Activated T-cell treated with anti-CD3 and anti-CD28 coated beads, Interleukin-2, amount 50 U/mL, for 72 hours (primary cell): ENCODE data around the gene ZCCHC24. TPM values are rescaled to one million over a fixed set of nuclear protein-coding genes. Genes with fewer than 3 reads are reported as not detected.
"Not testable (repeated sequence)": the region's sequence is repeated elsewhere in the genome, so short reads cannot be mapped to it uniquely, and the experiment has no call there.

Experiments used
- ATAC-seq, 2 donors: fragments of 150-1000 bp; cut with Tn5 transposase; replicated peaks in 1 of 2; 2 replicates each; pipeline ENCODE4 v1.10.0; 2021; ENCODE audit warnings: moderate library complexity in 2 of 2, mild to moderate bottlenecking in 1 of 2
- DNase-seq, 2 donors: peaks; one replicate each; pipeline ENCODE4 v3.0.0; 2021 to 2022; ENCODE audit warnings: mixed read lengths in 1 of 2
- H3K27ac Mint-ChIP-seq: one replicate; pipeline ENCODE4 v1.8.0; 2022; ENCODE audit warnings: mild to moderate bottlenecking, moderate library complexity, mixed read lengths
- H3K27me3 Mint-ChIP-seq: one replicate; pipeline ENCODE4 v1.8.0; 2022; ENCODE audit warnings: low read depth, mixed read lengths
- H3K36me3 Mint-ChIP-seq, 2 donors: one replicate each; pipeline ENCODE4 v1.8.0; 2022; ENCODE audit warnings: mixed read lengths in 2 of 2, mild to moderate bottlenecking in 1 of 2; ENCODE audit not compliant: insufficient read depth in 2 of 2
- H3K4me1 Mint-ChIP-seq: one replicate; pipeline ENCODE4 v1.8.0; 2022; ENCODE audit warnings: low read depth, mixed read lengths
- H3K4me3 Mint-ChIP-seq, 2 donors: one replicate each; pipeline ENCODE4 v1.8.0; 2022; ENCODE audit warnings: mild to moderate bottlenecking in 2 of 2, mixed read lengths in 2 of 2, moderate library complexity in 2 of 2
- H3K9me3 Mint-ChIP-seq, 2 donors: one replicate each; pipeline ENCODE4 v1.8.0; 2022; ENCODE audit warnings: mixed read lengths in 2 of 2
- total RNA-seq, 2 donors: library from RNA; stranded (reverse); gene quantifications; one replicate each; pipeline ENCODE4 v1.2.3, GENCODE V29; 2022

The ZCCHC24 gene
- total RNA-seq, 2 donors from 2014 or later: 1.1 to 1.7 TPM

GRCh38 chr10:79342811-79343561 lies 102.4 kb downstream of the ZCCHC24 start:
- Mint-ChIP-seq H3K36me3 (no peaks in the 10 kb centered on the region), H3K4me1 (no peaks in the 10 kb centered on the region), H3K4me3 (no peak overlapping the region), H3K27ac (no peak overlapping the region), H3K9me3 (no peaks in the 10 kb centered on the region), H3K27me3 (no peaks in the 10 kb centered on the region)
- ATAC-seq: no peak
- no peak for DNase-seq

DNA sequence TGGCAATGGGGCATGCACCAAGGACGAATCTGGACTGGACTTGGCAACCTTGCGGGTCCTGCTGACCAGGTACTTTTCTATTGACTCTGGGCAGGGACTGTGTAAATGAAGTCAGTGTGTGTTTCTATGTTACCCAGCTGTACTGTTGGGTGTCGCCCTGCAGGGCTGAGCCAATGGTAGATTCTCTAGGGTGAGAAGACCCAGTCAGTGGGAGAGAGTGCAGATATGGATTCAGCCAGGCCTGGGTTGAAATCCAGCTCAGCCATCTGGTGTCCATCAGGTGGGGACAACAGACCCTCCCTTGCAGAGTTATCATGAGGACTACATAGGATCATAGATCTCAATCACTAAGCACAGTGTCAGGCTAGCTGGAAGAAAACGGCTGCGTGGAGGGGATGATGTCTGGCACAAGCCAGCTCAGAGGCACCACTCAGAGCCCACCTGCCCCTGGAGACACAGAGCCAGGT lies 103.1 kb downstream of the ZCCHC24 start:
- no peaks in the 10 kb centered on the region for H3K9me3 Mint-ChIP-seq
- H3K27ac Mint-ChIP-seq: no peak overlapping the region
- H3K27me3 Mint-ChIP-seq: no peaks in the 10 kb centered on the region
- DNase-seq (no peak), ATAC-seq (no peak)
- no peak overlapping the region for H3K4me3 Mint-ChIP-seq
- H3K4me1 Mint-ChIP-seq: no peaks in the 10 kb centered on the region
- peaks cover 0 to 1% of the 10 kb centered on the region in 2 donors for H3K36me3 Mint-ChIP-seq

GRCh38 chr10:79340646-79341244 lies 104.7 kb downstream of the ZCCHC24 start:
- Mint-ChIP-seq H3K4me3 (no peak overlapping the region), H3K36me3 (peaks cover 0 to 4% of the 10 kb centered on the region in 2 donors), H3K4me1 (peaks cover under 1% of the 10 kb centered on the region), H3K9me3 (peaks cover 2% of the 10 kb centered on the region in 2 donors), H3K27me3 (no peaks in the 10 kb centered on the region), H3K27ac (no peak overlapping the region)
- ATAC-seq (no peak), DNase-seq (no peak)

GRCh38 chr10:79339266-79339665 lies 106.2 kb downstream of the ZCCHC24 start:
- peaks cover 0 to 4% of the 10 kb centered on the region in 2 donors for H3K36me3 Mint-ChIP-seq
- peaks cover 16% of the 10 kb centered on the region for H3K4me1 Mint-ChIP-seq
- no peak overlapping the region for H3K27ac Mint-ChIP-seq
- no peak for ATAC-seq
- H3K4me3 Mint-ChIP-seq: no peak overlapping the region
- peaks cover 2% of the 10 kb centered on the region in 2 donors for H3K9me3 Mint-ChIP-seq
- no peak for DNase-seq
- H3K27me3 Mint-ChIP-seq: no peaks in the 10 kb centered on the region

DNA sequence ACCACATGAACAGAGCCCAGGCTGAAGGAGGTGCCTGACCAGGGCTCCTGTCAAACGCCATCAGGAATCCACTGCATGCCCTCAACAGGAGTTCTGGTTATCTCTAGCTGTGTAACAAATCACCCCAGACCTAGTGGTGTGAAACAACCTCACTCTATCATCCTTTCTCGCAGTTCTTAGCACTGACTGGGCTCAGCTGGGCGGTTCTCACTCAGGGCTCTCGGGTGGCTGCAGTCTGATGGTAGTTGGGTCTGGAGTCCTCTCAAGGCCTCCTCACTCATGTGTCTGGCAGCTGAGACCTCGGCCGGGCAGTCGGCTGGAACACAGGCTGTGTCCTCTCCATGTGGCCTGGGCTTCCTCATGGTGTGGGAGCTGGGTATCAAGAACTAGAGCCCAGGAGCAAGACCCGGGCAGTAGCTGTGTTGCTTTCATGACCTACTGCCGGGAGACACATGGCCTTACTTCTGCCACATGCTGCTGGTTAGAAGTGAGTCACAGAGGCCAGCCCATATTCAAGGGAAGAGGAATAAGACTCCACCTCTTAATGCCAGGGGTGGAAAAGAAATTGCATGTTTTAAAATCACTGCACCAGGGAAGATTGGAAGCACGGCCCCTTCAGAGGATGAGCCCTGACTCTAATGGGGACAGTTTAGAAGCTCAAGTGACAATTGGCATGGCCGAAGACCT lies 107.5 kb downstream of the ZCCHC24 start:
- not testable (repeated sequence) for H3K4me3 Mint-ChIP-seq, ATAC-seq, H3K27me3 Mint-ChIP-seq, H3K36me3 Mint-ChIP-seq, H3K27ac Mint-ChIP-seq, DNase-seq, H3K9me3 Mint-ChIP-seq
- peaks cover 29% of the 10 kb centered on the region for H3K4me1 Mint-ChIP-seq

- Mint-ChIP-seq H3K36me3 (peaks cover 2 to 7% of the 10 kb centered on the region in 2 donors), H3K27ac (no peak overlapping the region), H3K4me3 (no peak overlapping the region), H3K27me3 (no peaks in the 10 kb centered on the region), H3K4me1 (peaks cover 36% of the 10 kb centered on the region), H3K9me3 (peaks cover 2 to 6% of the 10 kb centered on the region in 2 donors)
- DNase-seq (no peak), ATAC-seq (no peak)
These were observed 108.7 kb downstream of the ZCCHC24 start for GRCh38 chr10:79336739-79337138.

- DNase-seq (no peak), ATAC-seq (no peak)
- Mint-ChIP-seq H3K27ac (no peak overlapping the region), H3K4me3 (no peak overlapping the region), H3K4me1 (peaks cover 40% of the 10 kb centered on the region), H3K9me3 (peaks cover 2 to 6% of the 10 kb centered on the region in 2 donors), H3K27me3 (no peaks in the 10 kb centered on the region), H3K36me3 (peaks cover 2 to 7% of the 10 kb centered on the region in 2 donors)
These were observed 109.1 kb downstream of the ZCCHC24 start for GRCh38 chr10:79336276-79336675.

DNA sequence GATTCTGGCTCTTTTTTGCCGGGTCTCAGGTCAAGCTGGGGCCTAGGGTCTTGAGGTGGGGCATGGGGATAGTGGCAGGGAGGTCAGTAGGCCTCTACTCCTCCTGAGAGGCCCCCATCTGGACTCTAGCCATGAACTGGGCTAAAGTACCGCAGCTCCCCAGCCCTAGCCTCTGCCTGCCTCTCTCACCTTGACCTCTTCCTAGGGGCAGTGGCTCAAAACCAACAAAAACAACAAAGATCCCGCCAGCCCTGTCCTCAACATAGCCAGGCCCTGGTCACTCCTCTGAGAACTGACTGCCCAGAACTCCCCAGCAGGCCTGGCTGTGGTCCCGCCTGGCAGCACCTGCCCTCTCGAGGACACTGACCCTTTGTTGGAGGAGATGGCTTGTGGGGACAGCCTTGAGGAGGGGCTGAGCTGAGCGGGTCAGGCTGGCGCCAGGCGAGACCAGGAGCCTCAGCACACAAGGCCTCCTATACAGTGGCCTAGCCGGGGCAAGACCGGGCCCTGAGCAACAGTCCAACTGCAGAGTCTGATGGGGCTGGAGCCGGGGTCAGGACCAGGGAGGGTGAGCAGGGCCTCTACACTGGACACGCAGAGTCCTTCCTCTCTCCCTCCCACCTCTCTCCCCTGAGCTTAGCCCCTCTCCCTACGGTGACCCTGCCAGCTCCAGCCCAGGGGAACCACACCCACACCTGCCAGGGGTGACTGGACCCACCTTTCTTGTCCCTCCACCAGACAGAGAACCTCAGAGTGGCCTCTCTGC lies 109.8 kb downstream of the ZCCHC24 start:
- H3K4me3 Mint-ChIP-seq: no peak overlapping the region
- H3K27me3 Mint-ChIP-seq: no peaks in the 10 kb centered on the region
- ATAC-seq (no peak), DNase-seq (no peak)
- peaks cover 2 to 6% of the 10 kb centered on the region in 2 donors for H3K9me3 Mint-ChIP-seq
- peaks cover 2 to 7% of the 10 kb centered on the region in 2 donors for H3K36me3 Mint-ChIP-seq
- no peak overlapping the region for H3K27ac Mint-ChIP-seq
- peaks cover 47% of the 10 kb centered on the region for H3K4me1 Mint-ChIP-seq

GRCh38 chr10:79335094-79335469 lies 110.3 kb downstream of the ZCCHC24 start:
- peaks cover 2 to 7% of the 10 kb centered on the region in 2 donors for H3K36me3 Mint-ChIP-seq
- DNase-seq (no peak), ATAC-seq (no peak)
- H3K27ac Mint-ChIP-seq: no peak overlapping the region
- peaks cover 2 to 6% of the 10 kb centered on the region in 2 donors for H3K9me3 Mint-ChIP-seq
- peaks cover 51% of the 10 kb centered on the region for H3K4me1 Mint-ChIP-seq
- H3K4me3 Mint-ChIP-seq: no peak overlapping the region
- no peaks in the 10 kb centered on the region for H3K27me3 Mint-ChIP-seq

- no peaks in the 10 kb centered on the region for H3K27me3 Mint-ChIP-seq
- no peak overlapping the region for H3K27ac Mint-ChIP-seq
- H3K4me1 Mint-ChIP-seq: peaks cover 54% of the 10 kb centered on the region
- H3K9me3 Mint-ChIP-seq: peaks cover 2 to 6% of the 10 kb centered on the region in 2 donors
- peaks cover 2 to 7% of the 10 kb centered on the region in 2 donors for H3K36me3 Mint-ChIP-seq
- no peak for DNase-seq
- no peak for ATAC-seq
- H3K4me3 Mint-ChIP-seq: no peak overlapping the region
These were observed 110.9 kb downstream of the ZCCHC24 start for GRCh38 chr10:79334573-79334972.

- Mint-ChIP-seq H3K9me3 (peaks cover 2 to 6% of the 10 kb centered on the region in 2 donors), H3K27me3 (no peaks in the 10 kb centered on the region), H3K4me1 (peaks cover 56% of the 10 kb centered on the region), H3K27ac (peak overlapping the region; percentile 76), H3K36me3 (peaks cover 2 to 7% of the 10 kb centered on the region in 2 donors), H3K4me3 (peak overlapping the region in 1 of 2 donors; percentile 37)
- DNase-seq (no peak), ATAC-seq (no peak)
These were observed 111.9 kb downstream of the ZCCHC24 start for GRCh38 chr10:79333513-79333912.

DNA sequence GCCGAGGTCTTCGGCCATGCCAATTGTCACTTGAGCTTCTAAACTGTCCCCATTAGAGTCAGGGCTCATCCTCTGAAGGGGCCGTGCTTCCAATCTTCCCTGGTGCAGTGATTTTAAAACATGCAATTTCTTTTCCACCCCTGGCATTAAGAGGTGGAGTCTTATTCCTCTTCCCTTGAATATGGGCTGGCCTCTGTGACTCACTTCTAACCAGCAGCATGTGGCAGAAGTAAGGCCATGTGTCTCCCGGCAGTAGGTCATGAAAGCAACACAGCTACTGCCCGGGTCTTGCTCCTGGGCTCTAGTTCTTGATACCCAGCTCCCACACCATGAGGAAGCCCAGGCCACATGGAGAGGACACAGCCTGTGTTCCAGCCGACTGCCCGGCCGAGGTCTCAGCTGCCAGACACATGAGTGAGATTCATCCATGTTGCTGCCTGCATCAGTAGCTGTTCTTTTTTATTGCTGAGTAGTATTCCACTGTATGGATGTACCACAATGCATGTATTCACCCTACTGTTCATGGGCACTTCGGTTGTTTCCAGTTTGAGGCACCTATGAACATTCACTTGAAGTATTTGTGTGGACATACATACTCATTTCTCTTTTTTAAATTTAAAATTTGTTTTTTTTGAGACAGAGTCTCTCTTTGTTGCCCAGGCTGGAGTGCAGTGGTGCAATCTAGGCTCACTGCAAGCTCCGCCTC lies 112.7 kb downstream of the ZCCHC24 start:
- not testable (repeated sequence) for H3K36me3 Mint-ChIP-seq, H3K27ac Mint-ChIP-seq, H3K9me3 Mint-ChIP-seq, H3K4me3 Mint-ChIP-seq, DNase-seq, ATAC-seq, H3K27me3 Mint-ChIP-seq
- H3K4me1 Mint-ChIP-seq: peaks cover 56% of the 10 kb centered on the region
